Measurements from ENCODE around the gene FAM193A.

FAM193A gene

DNA sequence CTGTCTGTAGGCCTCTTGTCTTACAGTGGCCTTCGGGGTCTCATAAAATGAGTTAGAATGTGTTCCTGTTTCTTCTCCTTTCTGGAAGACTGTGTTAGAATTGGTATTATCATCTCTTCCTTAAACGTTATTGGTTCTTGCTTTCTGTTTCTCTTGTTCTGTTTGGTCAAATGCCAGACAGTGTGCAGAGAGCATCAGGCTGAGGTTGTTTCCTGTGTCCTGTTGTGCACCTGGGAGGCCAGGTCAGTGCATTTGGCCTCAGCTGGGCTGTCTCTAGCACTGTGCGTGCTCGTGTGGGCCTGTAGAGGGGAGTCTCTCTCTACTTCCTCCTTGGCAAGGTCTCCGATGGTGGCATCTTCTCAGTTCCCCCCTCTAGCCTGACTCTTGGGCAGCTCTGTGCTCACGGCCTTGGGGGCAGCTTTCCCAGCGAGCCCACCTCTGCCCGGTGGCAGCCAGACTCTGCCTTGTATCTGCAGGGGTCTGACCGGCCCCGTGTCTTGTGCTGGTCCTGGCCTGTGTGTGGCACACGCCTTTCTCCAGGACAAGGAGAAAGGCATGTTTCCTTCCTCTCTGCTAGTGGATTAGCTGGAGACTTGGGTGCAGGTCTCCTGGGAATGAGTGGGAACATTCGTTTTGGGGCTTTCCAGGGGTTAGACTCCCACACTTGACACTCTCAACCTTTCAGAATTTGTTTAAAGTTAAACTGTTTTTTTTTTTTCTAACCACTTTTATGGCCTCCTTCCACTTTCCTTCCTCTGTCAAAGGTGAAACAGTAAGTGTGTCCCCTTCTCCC is 62.3 kb downstream of the FAM193A start:
- H3K4me3 ChIP-seq (ENCODE audit: low read length), result no peak overlapping the region
- TF ChIP-seq, protein P1, sequence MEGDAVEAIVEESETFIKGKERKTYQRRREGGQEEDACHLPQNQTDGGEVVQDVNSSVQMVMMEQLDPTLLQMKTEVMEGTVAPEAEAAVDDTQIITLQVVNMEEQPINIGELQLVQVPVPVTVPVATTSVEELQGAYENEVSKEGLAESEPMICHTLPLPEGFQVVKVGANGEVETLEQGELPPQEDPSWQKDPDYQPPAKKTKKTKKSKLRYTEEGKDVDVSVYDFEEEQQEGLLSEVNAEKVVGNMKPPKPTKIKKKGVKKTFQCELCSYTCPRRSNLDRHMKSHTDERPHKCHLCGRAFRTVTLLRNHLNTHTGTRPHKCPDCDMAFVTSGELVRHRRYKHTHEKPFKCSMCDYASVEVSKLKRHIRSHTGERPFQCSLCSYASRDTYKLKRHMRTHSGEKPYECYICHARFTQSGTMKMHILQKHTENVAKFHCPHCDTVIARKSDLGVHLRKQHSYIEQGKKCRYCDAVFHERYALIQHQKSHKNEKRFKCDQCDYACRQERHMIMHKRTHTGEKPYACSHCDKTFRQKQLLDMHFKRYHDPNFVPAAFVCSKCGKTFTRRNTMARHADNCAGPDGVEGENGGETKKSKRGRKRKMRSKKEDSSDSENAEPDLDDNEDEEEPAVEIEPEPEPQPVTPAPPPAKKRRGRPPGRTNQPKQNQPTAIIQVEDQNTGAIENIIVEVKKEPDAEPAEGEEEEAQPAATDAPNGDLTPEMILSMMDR (conservative IDR thresholded peaks at IDR 0.05; ENCODE audit: low read length), result no peak
- no peak for DNase-seq (ENCODE audit: low read depth)

DNA sequence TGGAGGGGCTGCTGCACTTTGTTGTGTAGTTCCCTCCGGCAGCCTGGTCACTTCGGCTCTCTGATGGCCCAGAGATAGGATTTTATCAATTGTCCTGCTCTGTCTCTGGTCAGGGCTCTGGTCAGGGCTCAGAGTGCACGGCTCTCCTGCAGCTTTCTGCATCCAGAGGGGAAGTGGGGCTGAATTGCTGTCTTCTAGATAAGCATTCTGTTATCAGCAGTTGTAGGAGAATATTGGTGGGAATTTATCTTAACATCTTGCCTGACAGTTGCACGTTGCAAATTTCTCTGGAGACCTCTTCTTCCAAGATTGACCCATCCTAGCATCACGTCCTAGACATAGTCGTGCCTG is 62.8 kb downstream of the FAM193A start:
- TF ChIP-seq, protein P1 (conservative IDR thresholded peaks at IDR 0.05; ENCODE audit: low read length), result no peak
- H3K4me3 ChIP-seq (ENCODE audit: low read length), result no peak overlapping the region
- no peak for DNase-seq (ENCODE audit: low read depth)

DNA sequence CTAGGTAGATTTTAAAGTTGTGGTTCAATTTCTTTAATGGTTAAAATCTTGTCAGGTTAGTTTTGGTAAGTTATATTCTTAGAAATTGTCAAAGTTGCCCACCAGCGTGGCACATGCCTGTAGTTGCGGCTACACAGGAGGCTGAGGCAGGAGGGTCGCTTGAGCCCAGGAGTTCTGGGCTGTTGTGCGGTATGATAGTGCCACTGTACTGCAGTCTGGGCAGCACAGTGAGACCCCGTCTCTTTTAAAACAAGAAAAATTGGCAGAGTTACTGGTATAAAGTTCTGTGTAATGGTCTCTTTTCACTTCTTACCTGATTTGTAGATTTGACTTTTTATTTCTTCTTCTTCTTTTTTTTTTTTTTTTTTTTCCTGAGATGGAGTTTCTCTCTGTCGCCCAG is 64.4 kb downstream of the FAM193A start:
- H3K4me3 ChIP-seq (ENCODE audit: low read length), result no peak overlapping the region
- DNase-seq (ENCODE audit: low read depth), result no peak
- TF ChIP-seq, protein P1 (conservative IDR thresholded peaks at IDR 0.05; ENCODE audit: low read length), result no peak

DNA sequence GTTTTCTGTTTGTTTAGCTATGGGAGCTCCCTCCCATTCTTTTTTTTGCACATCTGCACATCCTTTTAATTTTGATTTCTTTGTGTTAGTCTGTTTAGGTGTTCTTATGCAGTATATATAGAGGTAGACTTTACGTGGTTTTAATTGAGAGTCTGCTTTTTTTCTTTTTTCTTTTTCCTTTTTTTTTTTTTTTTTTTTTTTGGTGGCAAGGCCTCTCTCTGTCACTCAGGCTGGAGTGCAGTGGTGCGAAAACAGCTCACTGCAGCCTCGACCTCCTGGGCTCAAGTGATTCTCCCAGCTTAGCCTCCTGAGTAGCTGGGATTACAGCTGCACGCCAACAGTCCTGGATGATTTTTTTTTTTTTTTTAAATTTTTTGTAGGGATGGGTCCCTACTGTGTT is 68.2 kb downstream of the FAM193A start:
- TF ChIP-seq, protein P1 (conservative IDR thresholded peaks at IDR 0.05; ENCODE audit: low read length), result no peak
- no peak overlapping the region for H3K4me3 ChIP-seq (ENCODE audit: low read length)
- no peak for DNase-seq (ENCODE audit: low read depth)

DNA sequence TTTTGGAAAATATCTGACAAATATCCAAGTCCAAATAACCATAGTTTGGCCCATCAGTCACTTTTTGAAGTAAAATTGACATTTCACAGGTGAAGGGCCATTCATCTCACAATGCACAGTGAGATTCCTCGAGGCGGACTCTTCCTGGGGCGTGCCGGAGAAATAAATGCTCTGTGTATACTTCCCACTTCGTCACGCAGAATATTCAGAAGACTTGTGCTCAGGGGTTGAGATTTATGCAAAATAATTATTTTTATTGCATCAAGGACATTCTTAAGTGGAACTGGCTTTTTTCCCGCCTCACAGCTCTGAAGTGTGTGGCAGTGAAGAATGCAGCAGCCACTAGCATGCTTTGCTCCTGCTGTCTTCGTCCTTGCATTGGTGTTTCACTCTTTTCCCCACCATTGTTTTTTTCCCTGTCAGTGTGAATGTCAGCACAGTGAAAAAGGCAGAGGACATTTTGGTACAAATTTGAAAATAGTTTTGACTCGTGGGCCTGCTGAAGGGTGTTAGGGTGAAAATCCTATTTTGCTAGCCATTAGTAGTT is 70.6 kb downstream of the FAM193A start:
- TF ChIP-seq, protein P1 (conservative IDR thresholded peaks at IDR 0.05; ENCODE audit: low read length), result no peak
- DNase-seq (ENCODE audit: low read depth), result no peak
- no peak overlapping the region for H3K4me3 ChIP-seq (ENCODE audit: low read length)

DNA sequence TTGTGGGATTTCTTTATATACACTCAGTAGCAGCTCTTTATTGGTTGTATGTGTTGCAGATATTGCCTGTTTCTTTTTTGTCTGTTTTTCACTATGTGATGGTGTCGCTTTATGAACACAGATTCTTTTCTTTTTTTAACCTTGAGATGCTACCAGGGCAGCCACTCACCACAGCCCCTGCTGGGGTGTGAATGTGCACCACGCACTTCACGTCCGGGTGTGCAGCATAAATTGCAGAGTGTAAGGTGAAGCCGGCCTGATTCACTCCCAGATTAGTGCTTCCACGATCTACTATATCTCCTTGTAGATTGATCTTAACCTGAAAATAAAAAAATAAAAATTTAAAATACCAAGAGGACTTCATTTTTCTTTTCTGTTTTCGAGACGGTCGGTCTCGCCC is 71.4 kb downstream of the FAM193A start:
- no peak for DNase-seq (ENCODE audit: low read depth)
- H3K4me3 ChIP-seq (ENCODE audit: low read length), result no peak overlapping the region
- TF ChIP-seq, protein P1 (conservative IDR thresholded peaks at IDR 0.05; ENCODE audit: low read length), result no peak

DNA sequence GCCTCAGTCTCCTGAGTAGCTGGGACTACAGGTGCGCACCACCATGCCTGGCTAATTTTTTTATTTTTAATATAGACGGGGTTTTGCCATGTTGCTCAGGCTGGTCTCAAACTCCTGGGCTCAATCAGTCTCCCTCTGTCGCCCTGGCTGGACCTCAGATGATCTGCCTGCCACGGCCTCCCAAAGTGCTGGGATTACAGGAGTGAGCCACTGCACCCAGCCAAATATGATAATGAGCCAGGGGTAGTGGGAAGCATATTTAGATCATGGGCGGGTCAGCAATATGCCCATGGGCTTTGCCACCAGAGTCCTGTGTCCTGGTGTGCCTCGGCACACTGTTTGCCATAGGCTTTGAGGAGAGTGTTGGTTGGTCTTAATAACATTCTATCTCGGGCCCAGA is 71.8 kb downstream of the FAM193A start:
- no peak overlapping the region for H3K4me3 ChIP-seq (ENCODE audit: low read length)
- DNase-seq (ENCODE audit: low read depth), result no peak
- TF ChIP-seq, protein P1 (conservative IDR thresholded peaks at IDR 0.05; ENCODE audit: low read length), result no peak
